ENCODE data around the gene NSG2.

Gene NSG2

GRCh38 chr5:174106997-174107655 lies 61.6 kb downstream of the NSG2 start:
- no peak for DNase-seq

- no peak for DNase-seq
These were observed 63.2 kb downstream of the NSG2 start for GRCh38 chr5:174108745-174109144.

GRCh38 chr5:174109698-174110260 lies 64.3 kb downstream of the NSG2 start:
- DNase-seq: no peak

GRCh38 chr5:174110310-174110709 lies 64.8 kb downstream of the NSG2 start:
- DNase-seq: peak; percentile 37

GRCh38 chr5:174111287-174111973 lies 65.9 kb downstream of the NSG2 start:
- no peak for DNase-seq

- DNase-seq: no peak
These were observed 69.7 kb downstream of the NSG2 start for GRCh38 chr5:174115226-174115625.

- no peak for DNase-seq
These were observed 73.4 kb downstream of the NSG2 start for GRCh38 chr5:174118823-174119467.

- no peak for DNase-seq
These were observed 74.0 kb downstream of the NSG2 start for GRCh38 chr5:174119468-174119881.

GRCh38 chr5:174120401-174121005 lies 75.0 kb downstream of the NSG2 start:
- no peak for DNase-seq

GRCh38 chr5:174134545-174134944 lies 89.0 kb downstream of the NSG2 start:
- DNase-seq: no peak

GRCh38 chr5:174139623-174140022 lies 94.1 kb downstream of the NSG2 start:
- no peak for DNase-seq

GRCh38 chr5:174140452-174141020 lies 95.0 kb downstream of the NSG2 start:
- peak; percentile 93 for DNase-seq

GRCh38 chr5:174141398-174141797 lies 95.9 kb downstream of the NSG2 start:
- no peak for DNase-seq

- no peak for DNase-seq
These were observed 99.6 kb downstream of the NSG2 start for GRCh38 chr5:174145091-174145490.

GRCh38 chr5:174145821-174146220 lies 100.3 kb downstream of the NSG2 start:
- DNase-seq: no peak

GRCh38 chr5:174146556-174146955 lies 101.0 kb downstream of the NSG2 start:
- DNase-seq: no peak

GRCh38 chr5:174147012-174147411 lies 101.5 kb downstream of the NSG2 start:
- peak; percentile 78 for DNase-seq

- DNase-seq: no peak
These were observed 102.0 kb downstream of the NSG2 start for GRCh38 chr5:174147551-174147950.

- no peak for DNase-seq
These were observed 103.2 kb downstream of the NSG2 start for GRCh38 chr5:174148721-174149120.

GRCh38 chr5:174149426-174149825 lies 103.9 kb downstream of the NSG2 start:
- no peak for DNase-seq

GRCh38 chr5:174149989-174150388 lies 104.5 kb downstream of the NSG2 start:
- DNase-seq: no peak

GRCh38 chr5:174151599-174152181 lies 106.2 kb downstream of the NSG2 start:
- DNase-seq: no peak

GRCh38 chr5:174154559-174154958 lies 109.1 kb downstream of the NSG2 start:
- no peak for DNase-seq
